H1 (cell line): Measurements from ENCODE around the gene SNAP47. TPM values are rescaled to one million over a fixed set of nuclear protein-coding genes. Genes with fewer than 3 reads are reported as not detected.

ENCODE experiments used
- BACH1 ChIP-seq: IDR thresholded peaks from 2 replicates; pipeline ENCODE4 v1.6.1; 2012; ENCODE audit warnings: low read length, improper control_type of control experiment
- CEBPB ChIP-seq: IDR thresholded peaks from 2 replicates; pipeline ENCODE4 v1.6.1; 2012; ENCODE audit warnings: low read depth, low read length
- PHF8 ChIP-seq: fragments of 200-600 bp; sonication (generic); conservative IDR thresholded peaks from 2 replicates; pipeline ENCODE4 v1.7.1; 2012; ENCODE audit warnings: low read depth, mild to moderate bottlenecking, inconsistent platforms, low read length, moderate library complexity
- SIN3A ChIP-seq, 2 experiments: IDR thresholded peaks in 1 of 2; conservative IDR thresholded peaks in 1 of 2; 2 replicates each; pipeline ENCODE4 v1.6.1; 2011 to 2012; ENCODE audit warnings: low read length in 2 of 2, improper control_type of control experiment in 1 of 2, low read depth in 1 of 2, mild to moderate bottlenecking in 1 of 2
- SIRT6 ChIP-seq: IDR thresholded peaks from one replicate; pipeline ENCODE4 v1.7.1; 2012; ENCODE audit warnings: low read length, inconsistent platforms
- polyA plus RNA-seq, 7 experiments: library from polyadenylated mRNA; depleted of rRNA in 3 of 7; stranded (reverse) in 5 of 7; unstranded in 2 of 7; fragments of >200 nt in 5 of 7; fragments of 200-250 nt in 2 of 7; gene quantifications; 1 replicate in 5 of 7; 2 replicates in 1 of 7; 4 replicates in 1 of 7; pipeline versions ENCODE4 v1.2.1 to v1.2.3, GENCODE V29; 2011 to 2013; ENCODE audit warnings: missing spikeins in 2 of 7, mixed read lengths in 2 of 7
- total RNA-seq: library from RNA; stranded (reverse); fragmentation: NEBNext Ultra II Directional; extraction: Animal tissue kit (Norgen Biotek cat#: 25700); gene quantifications from 2 replicates; pipeline ENCODE4 v1.2.1, GENCODE V29; 2021
- TF ChIP-seq, protein P1 (sequence below): IDR thresholded peaks from 2 replicates; pipeline ENCODE4 v1.6.1; 2012; ENCODE audit warnings: low read length, inconsistent platforms

The SNAP47 gene
- total and polyA plus RNA-seq, 2 of the 8 experiments (the other 6 are each of a cell fraction or from before 2014, with no cell fraction given), result 37.6 to 42.2 TPM

DNA sequence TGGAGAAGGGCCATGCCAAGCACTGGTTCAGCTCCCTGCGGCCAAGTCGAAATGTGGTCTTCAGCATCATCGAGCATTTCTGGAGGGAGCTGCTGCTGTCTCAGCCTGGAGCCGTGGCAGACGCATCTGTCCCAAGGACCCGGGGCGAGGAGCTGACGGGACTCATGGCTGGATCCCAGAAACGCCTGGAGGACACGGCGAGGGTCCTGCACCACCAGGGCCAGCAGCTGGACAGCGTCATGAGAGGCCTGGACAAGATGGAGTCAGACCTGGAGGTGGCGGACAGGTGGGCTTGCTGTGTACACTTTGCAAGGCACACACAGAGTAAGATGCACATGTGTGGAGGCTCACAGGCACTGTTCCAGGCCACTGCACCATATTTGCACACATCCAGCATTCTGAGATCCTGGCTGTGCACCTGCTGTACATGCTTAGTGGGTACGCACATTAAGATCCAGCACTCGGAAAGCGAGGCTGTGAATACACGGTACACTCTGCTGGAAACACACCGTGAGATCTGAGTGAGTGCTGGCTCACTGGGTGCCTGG lies 12.8 kb downstream of the SNAP47 start (continued):
- TF ChIP-seq SIN3A (conservative IDR thresholded peaks at IDR 0.05 in 1 of 2, IDR thresholded peaks at IDR 0.05 in 1 of 2; ENCODE audit: low read depth in 1 of 2, low read length in 2 of 2) (no peak), PHF8 (no peak), CEBPB (no peak), BACH1 (no peak), SIRT6 (no peak)
- TF ChIP-seq, protein P1, sequence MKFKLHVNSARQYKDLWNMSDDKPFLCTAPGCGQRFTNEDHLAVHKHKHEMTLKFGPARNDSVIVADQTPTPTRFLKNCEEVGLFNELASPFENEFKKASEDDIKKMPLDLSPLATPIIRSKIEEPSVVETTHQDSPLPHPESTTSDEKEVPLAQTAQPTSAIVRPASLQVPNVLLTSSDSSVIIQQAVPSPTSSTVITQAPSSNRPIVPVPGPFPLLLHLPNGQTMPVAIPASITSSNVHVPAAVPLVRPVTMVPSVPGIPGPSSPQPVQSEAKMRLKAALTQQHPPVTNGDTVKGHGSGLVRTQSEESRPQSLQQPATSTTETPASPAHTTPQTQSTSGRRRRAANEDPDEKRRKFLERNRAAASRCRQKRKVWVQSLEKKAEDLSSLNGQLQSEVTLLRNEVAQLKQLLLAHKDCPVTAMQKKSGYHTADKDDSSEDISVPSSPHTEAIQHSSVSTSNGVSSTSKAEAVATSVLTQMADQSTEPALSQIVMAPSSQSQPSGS, result no peak
